Hepatocyte (in vitro differentiated cells): ENCODE data around the gene PELI3. TPM values are rescaled to one million over a fixed set of nuclear protein-coding genes. Genes with fewer than 3 reads are reported as not detected.

Source experiments
- DNase-seq: peaks from one replicate; pipeline ENCODE4 v3.0.0-alpha.2; 2016; ENCODE audit warnings: low spot score
- H2AFZ ChIP-seq: fragments of 200-600 bp; sonication (generic); 2 replicates; pipeline ENCODE4 v1.6.0; 2016; ENCODE audit warnings: antibody characterized with exemption, mild to moderate bottlenecking
- H3K27ac ChIP-seq: fragments of 200-600 bp; sonication (generic); 2 replicates; pipeline ENCODE4 v1.5.1; 2016; ENCODE audit warnings: mild to moderate bottlenecking
- H3K27me3 ChIP-seq: fragments of 200-600 bp; sonication (generic); 2 replicates; pipeline ENCODE4 v1.6.1; 2016
- H3K36me3 ChIP-seq: fragments of 200-600 bp; sonication (generic); replicated peaks from 2 replicates; pipeline ENCODE4 v1.5.1; 2016; ENCODE audit warnings: low read depth; ENCODE audit not compliant: insufficient read depth
- H3K4me1 ChIP-seq: fragments of 200-600 bp; sonication (generic); 2 replicates; pipeline ENCODE4 v1.5.1; 2016; ENCODE audit warnings: mild to moderate bottlenecking, moderate library complexity; ENCODE audit not compliant: insufficient read depth
- H3K4me2 ChIP-seq: fragments of 200-600 bp; sonication (generic); 2 replicates; pipeline ENCODE4 v1.6.0; 2016
- H3K4me3 ChIP-seq: fragments of 200-600 bp; sonication (generic); 2 replicates; pipeline ENCODE4 v1.5.1; 2016; ENCODE audit warnings: mild to moderate bottlenecking
- H3K79me2 ChIP-seq: fragments of 200-600 bp; sonication (generic); 2 replicates; pipeline ENCODE4 v1.6.0; 2017; ENCODE audit warnings: mild to moderate bottlenecking
- H3K9me2 ChIP-seq: fragments of 200-600 bp; sonication (generic); replicated peaks from 2 replicates; pipeline ENCODE4 v1.6.0; 2017; ENCODE audit warnings: mild to moderate bottlenecking; ENCODE audit not compliant: insufficient read depth
- H3K9me3 ChIP-seq: fragments of 200-600 bp; sonication (generic); 2 replicates; pipeline ENCODE4 v1.5.1; 2016; ENCODE audit warnings: low read depth, mild to moderate bottlenecking
- H4K20me1 ChIP-seq: fragments of 200-600 bp; sonication (generic); 2 replicates; pipeline ENCODE4 v1.6.0; 2016; ENCODE audit warnings: mild to moderate bottlenecking; ENCODE audit not compliant: insufficient read depth, poor library complexity, severe bottlenecking
- EZH2 ChIP-seq: fragments of 200-600 bp; sonication (generic); IDR thresholded peaks from 2 replicates; pipeline ENCODE4 v1.6.1; 2016; ENCODE audit warnings: antibody characterized with exemption, mild to moderate bottlenecking, borderline replicate concordance
- EZH2phosphoT487 ChIP-seq: fragments of 200-600 bp; sonication (generic); IDR thresholded peaks from one replicate; pipeline ENCODE4 v1.6.1; 2018; ENCODE audit warnings: antibody characterized with exemption, mild to moderate bottlenecking, low read depth, moderate library complexity; ENCODE audit not compliant: unreplicated experiment, severe bottlenecking
- WGBS: methylation state at CpG from one replicate; pipeline ENCODE4 v1.1.6; 2016; ENCODE audit warnings: low lambda C conversion rate; ENCODE audit errors: missing lambda C conversion rate; 5-methylcytosine and 5-hydroxymethylcytosine counted together
- polyA plus RNA-seq: library from polyadenylated mRNA; unstranded; fragments of >200 nt; fragmentation: Nextera tagmentation; extraction: Ambion mirVana; gene quantifications from 2 replicates; pipeline ENCODE4 v1.2.1, GENCODE V29; 2016
- total RNA-seq: library from RNA; depleted of rRNA; stranded (reverse); fragments of >200 nt; gene quantifications from 2 replicates; pipeline ENCODE4 v1.2.3, GENCODE V29; 2014
- TF ChIP-seq, protein P1 (sequence below): fragments of 200-600 bp; sonication (generic); IDR thresholded peaks from 2 replicates; pipeline ENCODE4 v1.5.1; 2016; ENCODE audit warnings: antibody characterized with exemption, mild to moderate bottlenecking; ENCODE audit not compliant: poor library complexity

PELI3 gene
- total and polyA plus RNA-seq, 2 experiments from 2014 or later, result 6.7 to 10.9 TPM

DNA sequence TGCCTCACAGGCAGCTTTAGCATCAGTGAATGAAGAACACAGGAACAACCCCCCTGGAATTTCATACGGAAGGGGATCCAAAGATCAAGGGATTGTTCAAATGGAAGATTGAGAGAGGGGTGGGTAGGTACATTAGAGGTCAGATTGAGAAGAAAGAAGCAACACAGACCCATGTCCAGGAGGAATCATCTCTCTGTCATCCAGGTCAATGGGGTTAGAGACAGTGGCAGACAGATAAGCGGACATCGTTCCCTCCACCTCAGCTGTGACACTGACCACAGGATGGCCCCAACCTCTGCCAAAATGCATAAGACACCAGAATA, 47.8 kb upstream of the PELI3 start:
- no peaks in the 10 kb centered on the region for H4K20me1 ChIP-seq
- H3K27me3 ChIP-seq, result peaks cover 47% of the 10 kb centered on the region
- WGBS, result 67% methylated on average over 3 of the region's 3 CpGs

DNA sequence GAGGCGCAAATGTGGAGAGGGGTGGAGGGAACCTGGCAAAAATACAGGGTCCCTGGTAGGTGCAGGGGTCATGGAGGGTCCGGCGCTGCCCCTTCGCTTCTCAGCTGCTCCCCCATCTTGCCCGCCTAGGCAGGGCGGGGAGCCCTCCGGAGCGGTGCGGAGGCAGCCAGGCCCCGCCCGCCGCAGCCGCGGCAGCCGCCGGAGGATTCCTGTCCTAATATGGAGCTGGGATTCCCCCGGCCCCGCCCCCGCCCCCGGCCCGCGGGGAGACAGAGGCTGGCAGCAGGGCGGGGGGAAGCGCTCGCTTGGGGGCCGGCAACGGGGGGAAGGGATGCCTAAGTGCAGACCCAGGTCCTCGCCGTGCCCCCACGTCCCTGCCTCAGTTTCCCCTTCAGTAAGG, 46.9 kb upstream of the PELI3 start:
- no peaks in the 10 kb centered on the region for H3K79me2 ChIP-seq
- H3K9me3 ChIP-seq, result no peaks in the 10 kb centered on the region
- no peaks in the 10 kb centered on the region for H3K4me1 ChIP-seq
- 3% methylated on average over 15 of the region's 30 CpGs for WGBS
- no peak overlapping the region for H3K4me3 ChIP-seq
- no peak overlapping the region for H2AFZ ChIP-seq
- no peak overlapping the region for H3K4me2 ChIP-seq
- peaks cover 38% of the 10 kb centered on the region for H3K27me3 ChIP-seq
- TF ChIP-seq, protein P1, sequence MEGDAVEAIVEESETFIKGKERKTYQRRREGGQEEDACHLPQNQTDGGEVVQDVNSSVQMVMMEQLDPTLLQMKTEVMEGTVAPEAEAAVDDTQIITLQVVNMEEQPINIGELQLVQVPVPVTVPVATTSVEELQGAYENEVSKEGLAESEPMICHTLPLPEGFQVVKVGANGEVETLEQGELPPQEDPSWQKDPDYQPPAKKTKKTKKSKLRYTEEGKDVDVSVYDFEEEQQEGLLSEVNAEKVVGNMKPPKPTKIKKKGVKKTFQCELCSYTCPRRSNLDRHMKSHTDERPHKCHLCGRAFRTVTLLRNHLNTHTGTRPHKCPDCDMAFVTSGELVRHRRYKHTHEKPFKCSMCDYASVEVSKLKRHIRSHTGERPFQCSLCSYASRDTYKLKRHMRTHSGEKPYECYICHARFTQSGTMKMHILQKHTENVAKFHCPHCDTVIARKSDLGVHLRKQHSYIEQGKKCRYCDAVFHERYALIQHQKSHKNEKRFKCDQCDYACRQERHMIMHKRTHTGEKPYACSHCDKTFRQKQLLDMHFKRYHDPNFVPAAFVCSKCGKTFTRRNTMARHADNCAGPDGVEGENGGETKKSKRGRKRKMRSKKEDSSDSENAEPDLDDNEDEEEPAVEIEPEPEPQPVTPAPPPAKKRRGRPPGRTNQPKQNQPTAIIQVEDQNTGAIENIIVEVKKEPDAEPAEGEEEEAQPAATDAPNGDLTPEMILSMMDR, result no peak
- TF ChIP-seq EZH2 (no peak), EZH2phosphoT487 (no peak)
- no peak for DNase-seq
- no peaks in the 10 kb centered on the region for H3K36me3 ChIP-seq
- no peaks in the 10 kb centered on the region for H3K9me2 ChIP-seq
- no peak overlapping the region for H3K27ac ChIP-seq
- no peaks in the 10 kb centered on the region for H4K20me1 ChIP-seq

More for the DNA sequence above, 47.8 kb upstream of the PELI3 start:
- H3K4me1 ChIP-seq, result no peaks in the 10 kb centered on the region
- no peak overlapping the region for H3K4me3 ChIP-seq
- TF ChIP-seq EZH2phosphoT487 (no peak), EZH2 (no peak)
- no peaks in the 10 kb centered on the region for H3K79me2 ChIP-seq
- DNase-seq, result no peak
- H2AFZ ChIP-seq, result no peak overlapping the region
- no peak overlapping the region for H3K27ac ChIP-seq
- H3K9me2 ChIP-seq, result no peaks in the 10 kb centered on the region
- no peak overlapping the region for H3K4me2 ChIP-seq
- H3K36me3 ChIP-seq, result no peaks in the 10 kb centered on the region
- no peaks in the 10 kb centered on the region for H3K9me3 ChIP-seq

DNA sequence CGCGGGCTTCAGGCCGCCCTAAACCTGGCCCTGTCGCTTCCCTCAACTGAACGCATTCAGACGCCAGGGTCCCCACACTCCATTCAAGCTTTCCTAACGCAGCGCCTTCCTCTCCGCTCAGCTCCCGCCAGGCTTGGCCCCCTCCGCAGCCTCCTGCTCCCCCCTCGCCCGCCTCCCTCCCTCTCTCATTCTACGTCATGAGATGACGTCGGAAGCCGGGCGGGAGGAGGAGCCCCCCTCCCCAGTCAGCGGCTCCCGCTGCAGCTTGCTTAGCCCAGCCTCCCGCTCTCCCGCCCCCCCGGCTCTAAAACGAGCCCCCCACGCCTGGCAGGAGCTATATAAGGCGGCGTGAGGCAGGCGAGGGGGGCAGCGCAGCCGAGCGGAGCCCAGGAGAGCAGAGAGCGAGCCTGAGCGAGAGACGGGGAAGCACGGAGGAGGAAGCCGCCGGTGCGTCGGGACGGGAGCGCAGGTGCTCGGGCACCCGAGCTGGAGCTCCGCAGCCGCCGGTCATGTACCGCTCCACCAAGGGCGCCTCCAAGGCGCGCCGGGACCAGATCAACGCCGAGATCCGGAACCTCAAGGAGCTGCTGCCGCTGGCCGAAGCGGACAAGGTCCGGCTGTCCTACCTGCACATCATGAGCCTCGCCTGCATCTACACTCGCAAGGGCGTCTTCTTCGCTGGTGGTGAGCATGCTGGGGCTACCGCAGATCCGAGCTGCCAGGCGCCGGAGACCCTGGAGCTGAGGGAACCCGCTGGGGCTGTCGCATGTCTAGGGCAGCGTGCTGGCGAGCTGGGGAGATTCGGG, 45.8 kb upstream of the PELI3 start, which contains the start of gene NPAS4:
TSS of gene NPAS4 (plus strand) at position 365 of the 806 bp plus-strand sequence. CDS start at position 510, 145 bp downstream.
- Histone ChIP-seq H3K4me2 (no peak within 1 kb of the TSS), H3K27ac (no peak within 1 kb of the TSS), H2AFZ (no peak within 1 kb of the TSS), H3K79me2 (no peaks in the 10 kb centered on the region), H3K4me3 (no peak within 1 kb of the TSS), H3K4me1 (no peaks in the 10 kb centered on the region), H4K20me1 (no peaks in the 10 kb centered on the region), H3K27me3 (peaks cover 31% of the 10 kb centered on the region), H3K36me3 (no peaks in the 10 kb centered on the region), H3K9me2 (no peaks in the 10 kb centered on the region), H3K9me3 (no peaks in the 10 kb centered on the region)
- no peak for TF ChIP-seq EZH2phosphoT487
- TF ChIP-seq EZH2, result peak; percentile 67
- 7% methylated on average over 46 of the region's 71 CpGs for WGBS
- no peak for DNase-seq

DNA sequence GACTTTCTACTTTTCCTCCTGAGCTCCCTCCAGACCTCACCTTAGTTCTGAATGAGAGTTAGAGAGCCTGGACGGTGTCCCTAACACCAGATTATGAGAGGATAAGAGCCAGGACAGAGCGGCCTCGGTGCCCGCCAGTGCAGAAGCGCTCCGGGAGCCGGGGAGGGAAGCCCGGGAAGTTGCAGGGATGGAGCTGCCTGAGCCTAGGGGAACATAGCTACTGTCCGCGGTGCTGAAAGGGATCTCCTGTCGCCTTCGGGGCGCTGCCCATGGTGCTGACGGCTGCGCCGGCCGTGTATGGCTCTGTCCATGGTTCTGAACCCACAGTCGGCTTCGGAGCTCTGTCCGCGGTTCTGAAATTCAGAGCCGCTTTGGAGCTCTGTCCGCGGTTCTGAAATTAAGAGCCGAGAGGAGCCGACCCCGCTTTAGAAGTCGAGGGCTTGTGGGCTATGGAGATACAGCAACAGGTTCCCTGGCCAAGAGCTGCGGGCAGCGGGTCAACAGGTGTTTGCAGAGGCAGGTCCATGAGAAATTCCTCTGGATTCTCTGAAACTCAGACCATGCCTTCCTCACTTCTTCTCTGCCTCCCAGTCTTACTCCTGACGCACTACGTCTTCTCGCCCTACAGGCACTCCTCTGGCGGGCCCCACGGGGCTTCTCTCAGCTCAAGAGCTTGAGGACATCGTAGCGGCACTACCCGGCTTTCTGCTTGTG, 45.1 kb upstream of the PELI3 start:
- no peak overlapping the region for H2AFZ ChIP-seq
- WGBS, result 17% methylated on average over 38 of the region's 38 CpGs
- TF ChIP-seq, protein P1, result no peak
- TF ChIP-seq EZH2 (no peak), EZH2phosphoT487 (no peak)
- DNase-seq, result peak; percentile 97
- peaks cover 29% of the 10 kb centered on the region for H3K27me3 ChIP-seq
- H3K9me2 ChIP-seq, result no peaks in the 10 kb centered on the region
- no peak overlapping the region for H3K4me2 ChIP-seq
- H3K4me1 ChIP-seq, result no peaks in the 10 kb centered on the region
- H3K9me3 ChIP-seq, result no peaks in the 10 kb centered on the region
- no peak overlapping the region for H3K4me3 ChIP-seq
- H3K79me2 ChIP-seq, result no peaks in the 10 kb centered on the region
- H3K27ac ChIP-seq, result no peak overlapping the region
- no peaks in the 10 kb centered on the region for H4K20me1 ChIP-seq
- no peaks in the 10 kb centered on the region for H3K36me3 ChIP-seq
